HCT116 (cell line): Measurements from ENCODE around the gene DKK2. TPM values are rescaled to one million over a fixed set of nuclear protein-coding genes. Genes with fewer than 3 reads are reported as not detected.

Experiments
- ATAC-seq: fragments of 200-7000 bp; cut with Tn5 transposase; 2 replicates; pipeline ENCODE4 v1.9.1; 2020; ENCODE audit warnings: mild to moderate bottlenecking, moderate library complexity
- BruUV-seq: library from RNA; stranded (reverse); fragments of 400-500 nt; replicated peaks from 2 replicates; lab custom pipeline; 2021; lab: Mats Ljungman, UMichigan
- CTCF ChIA-PET: fragments of 300-600 bp; sonication (Branson Sonifier 250); formaldehyde crosslinking; loops from one replicate; lab custom pipeline; 2021; ENCODE audit warnings: antibody characterized with exemption; lab: Charles Lee
- POLR2A ChIA-PET: fragments of 300-600, 350-600 bp; sonication (Branson Sonifier 250); formaldehyde crosslinking; loops from one replicate; lab custom pipeline; 2021; ENCODE audit warnings: antibody characterized with exemption; lab: Charles Lee
- RAD21 ChIA-PET, 2 experiments: fragments of 300-600 bp; sonication (Branson Sonifier 250); formaldehyde crosslinking; loops; one replicate each; lab custom pipeline; 2023; ENCODE audit warnings: low total read pairs in 2 of 2; ENCODE audit not compliant: uncharacterized antibody in 2 of 2, unreplicated experiment in 2 of 2, low non-redundant PET in 1 of 2; lab: Charles Lee
- DNase-seq: peaks from one replicate; pipeline ENCODE4 v3.0.0-alpha.2; 2010; ENCODE audit warnings: low read depth, low spot score
- H2AFZ ChIP-seq: fragments of 200-600 bp; shearing (Covaris generic), sonication (generic); 2 replicates; pipeline ENCODE4 v1.6.1; 2017; ENCODE audit warnings: low read depth, mixed run types, mixed read lengths, antibody characterized with exemption, low read length; ENCODE audit not compliant: poor library complexity, severe bottlenecking
- H3K27ac ChIP-seq: 2 replicates; pipeline ENCODE4 v1.5.1; 2012; ENCODE audit warnings: low read depth, low read length
- H3K27me3 ChIP-seq: fragments of 200-600 bp; sonication (generic); 2 replicates; pipeline ENCODE4 v1.6.1; 2016; ENCODE audit warnings: mixed run types, low read length, mixed read lengths; ENCODE audit not compliant: insufficient read depth
- H3K36me3 ChIP-seq, 2 experiments: fragments of 200-500 bp in 1 of 2; fragments of 200-600 bp in 1 of 2; sonication (Bioruptor generic) in 1 of 2; sonication (generic) in 1 of 2; 2 replicates each; pipeline versions ENCODE4 v1.5.1 to v1.6.1; 2014 to 2016; ENCODE audit warnings: low read length in 2 of 2, inconsistent platforms in 1 of 2, mixed read lengths in 1 of 2, mixed run types in 1 of 2; ENCODE audit not compliant: insufficient read depth in 2 of 2, control insufficient read depth in 1 of 2
- H3K4me1 ChIP-seq, 2 experiments: fragments of 200-600 bp in 1 of 2; sonication (generic) in 1 of 2; 2 replicates each; pipeline versions ENCODE4 v1.5.1 to v1.6.1; 2012 to 2017; ENCODE audit warnings: low read length in 2 of 2, inconsistent platforms in 1 of 2, mild to moderate bottlenecking in 1 of 2, mixed read lengths in 1 of 2, mixed run types in 1 of 2, moderate library complexity in 1 of 2; ENCODE audit not compliant: insufficient read depth in 2 of 2, control insufficient read depth in 1 of 2
- H3K4me2 ChIP-seq: fragments of 200-600 bp; sonication (generic); 2 replicates; pipeline ENCODE4 v1.6.1; 2017; ENCODE audit warnings: mixed run types, low read length, mixed read lengths
- H3K4me3 ChIP-seq, 2 experiments: fragments of 200-600 bp in 1 of 2; sonication (generic) in 1 of 2; replicated peaks in 1 of 2; 2 replicates each; pipeline ENCODE4 v1.5.1; 2011 to 2016; ENCODE audit warnings: low read length in 2 of 2, control low read depth in 1 of 2, low read depth in 1 of 2, mild to moderate bottlenecking in 1 of 2, mixed read lengths in 1 of 2, mixed run types in 1 of 2
- H3K79me2 ChIP-seq: fragments of 200-600 bp; sonication (generic); 2 replicates; pipeline ENCODE4 v1.6.1; 2017; ENCODE audit warnings: mild to moderate bottlenecking, mixed run types, low read length, moderate library complexity, mixed read lengths; ENCODE audit not compliant: insufficient read depth
- H3K9ac ChIP-seq: fragments of 200-600 bp; sonication (generic); 2 replicates; pipeline ENCODE4 v1.6.1; 2016; ENCODE audit warnings: low read length, mixed read lengths
- H3K9me2 ChIP-seq: fragments of 200-600 bp; sonication (generic), shearing (Covaris generic); 2 replicates; pipeline ENCODE4 v1.6.1; 2017; ENCODE audit warnings: mixed run types, mild to moderate bottlenecking, moderate library complexity; ENCODE audit not compliant: insufficient read depth
- H3K9me3 ChIP-seq, 2 experiments: fragments of 200-500 bp in 1 of 2; fragments of 200-600 bp in 1 of 2; sonication (Bioruptor generic) in 1 of 2; sonication (generic) in 1 of 2; 2 replicates each; pipeline ENCODE4 v1.6.1; 2014 to 2017; ENCODE audit warnings: low read length in 2 of 2, mixed read lengths in 2 of 2, inconsistent platforms in 1 of 2, low read depth in 1 of 2, mild to moderate bottlenecking in 1 of 2, mixed run types in 1 of 2, moderate library complexity in 1 of 2; ENCODE audit not compliant: control insufficient read depth in 1 of 2, insufficient read depth in 1 of 2
- H4K20me1 ChIP-seq: fragments of 200-600 bp; sonication (generic), shearing (Covaris generic); 2 replicates; pipeline ENCODE4 v1.6.1; 2017; ENCODE audit warnings: mixed run types, mild to moderate bottlenecking, moderate library complexity; ENCODE audit not compliant: insufficient read depth
- CBX3 ChIP-seq: IDR thresholded peaks from 2 replicates; pipeline ENCODE4 v1.6.1; 2012; ENCODE audit warnings: low read depth
- CEBPB ChIP-seq: IDR thresholded peaks from 2 replicates; pipeline ENCODE4 v1.6.1; 2012; ENCODE audit warnings: low read depth
- EGR1 ChIP-seq: IDR thresholded peaks from 2 replicates; pipeline ENCODE4 v1.6.1; 2012; ENCODE audit warnings: low read depth
- ELF1 ChIP-seq: IDR thresholded peaks from 2 replicates; pipeline ENCODE4 v1.6.1; 2012; ENCODE audit warnings: low read depth, borderline replicate concordance
- EZH2 ChIP-seq: fragments of 200-600 bp; sonication (generic); IDR thresholded peaks from 2 replicates; pipeline ENCODE4 v1.6.1; 2017; ENCODE audit warnings: antibody characterized with exemption, mixed run types
- EZH2phosphoT487 ChIP-seq: fragments of 200-600 bp; IDR thresholded peaks from 2 replicates; pipeline ENCODE4 v1.6.1; 2018; ENCODE audit warnings: antibody characterized with exemption, borderline replicate concordance
- FOSL1 ChIP-seq: IDR thresholded peaks from 2 replicates; pipeline ENCODE4 v1.6.1; 2012; ENCODE audit warnings: low read depth
- JUND ChIP-seq: IDR thresholded peaks from 2 replicates; pipeline ENCODE4 v1.6.1; 2012
- POLR2A ChIP-seq: IDR thresholded peaks from 2 replicates; pipeline ENCODE4 v1.7.0; 2011; ENCODE audit warnings: borderline replicate concordance; ENCODE audit not compliant: insufficient read depth, insufficient read length; ENCODE audit errors: extremely low read depth
- POLR2AphosphoS5 ChIP-seq: IDR thresholded peaks from 2 replicates; pipeline ENCODE4 v1.6.1; 2011; ENCODE audit warnings: mild to moderate bottlenecking, low read depth, low read length, moderate library complexity
- SIN3A ChIP-seq: IDR thresholded peaks from 2 replicates; pipeline ENCODE4 v1.6.1; 2012; ENCODE audit warnings: low read depth
- SP1 ChIP-seq: IDR thresholded peaks from 2 replicates; pipeline ENCODE4 v1.6.1; 2012; ENCODE audit warnings: low read depth
- SRF ChIP-seq: IDR thresholded peaks from 2 replicates; pipeline ENCODE4 v1.6.1; 2012; ENCODE audit warnings: low read depth
- TCF7L2 ChIP-seq: IDR thresholded peaks from 2 replicates; pipeline ENCODE4 v1.7.0; 2011; ENCODE audit warnings: borderline replicate concordance, inconsistent platforms; ENCODE audit not compliant: insufficient read depth, insufficient read length; ENCODE audit errors: extremely low read depth
- ZFX ChIP-seq: fragments of 450-650 bp; IDR thresholded peaks from 2 replicates; pipeline ENCODE4 v1.6.1; 2017
- intact Hi-C: fragments of 100-400 bp; cut with micrococcal nuclease; formaldehyde crosslinking; loops from 2 replicates; pipeline ENCODE4 v1.10.0; 2022
- total RNA-seq: library from RNA; stranded (reverse); gene quantifications from one replicate; pipeline ENCODE4 v1.2.1, GENCODE V29; 2021; ENCODE audit not compliant: unreplicated experiment
- TF ChIP-seq, protein P1 (sequence below): IDR thresholded peaks from 2 replicates; pipeline ENCODE4 v1.6.1; 2012; ENCODE audit warnings: low read depth
- TF ChIP-seq, protein P2 (sequence below), 3 experiments: fragments of 200-600 bp in 1 of 3; sonication (generic) in 1 of 3; IDR thresholded peaks in 2 of 3; conservative IDR thresholded peaks in 1 of 3; 2 replicates each; pipeline ENCODE4 v1.5.1; 2012 to 2017; ENCODE audit warnings: low read depth in 2 of 3, low read length in 2 of 3, antibody characterized with exemption in 1 of 3, borderline replicate concordance in 1 of 3, control low read depth in 1 of 3, mild to moderate bottlenecking in 1 of 3, mixed read lengths in 1 of 3, mixed run types in 1 of 3, moderate library complexity in 1 of 3; ENCODE audit not compliant: insufficient read depth in 1 of 3
- TF ChIP-seq, protein P3 (sequence below): IDR thresholded peaks from 2 replicates; pipeline ENCODE4 v1.6.1; 2012
- TF ChIP-seq, protein P4 (sequence below): IDR thresholded peaks from 2 replicates; pipeline ENCODE4 v1.6.1; 2012

Gene DKK2
- total RNA-seq, 1 experiment from 2014 or later = not detected

DNA sequence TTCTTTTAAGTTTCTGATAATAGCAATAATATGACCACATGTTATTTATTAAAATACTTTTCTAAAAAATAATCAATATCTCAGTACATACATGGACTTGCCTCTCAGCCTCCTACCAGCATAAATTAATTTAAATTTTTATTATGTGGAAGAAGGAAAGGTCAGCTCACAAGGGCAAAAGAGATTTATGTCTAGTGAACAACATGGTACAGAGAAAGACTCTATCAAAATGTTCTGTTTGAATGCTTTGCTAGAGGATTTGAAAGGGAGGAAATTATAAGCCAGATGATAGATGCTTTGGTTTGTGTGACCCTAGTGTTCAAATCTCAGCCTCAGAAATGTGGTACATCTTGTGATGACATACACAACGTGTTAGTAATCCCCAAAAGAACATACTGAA, 94.3 kb downstream of the DKK2 start (continued):
- TF ChIP-seq, protein P1, sequence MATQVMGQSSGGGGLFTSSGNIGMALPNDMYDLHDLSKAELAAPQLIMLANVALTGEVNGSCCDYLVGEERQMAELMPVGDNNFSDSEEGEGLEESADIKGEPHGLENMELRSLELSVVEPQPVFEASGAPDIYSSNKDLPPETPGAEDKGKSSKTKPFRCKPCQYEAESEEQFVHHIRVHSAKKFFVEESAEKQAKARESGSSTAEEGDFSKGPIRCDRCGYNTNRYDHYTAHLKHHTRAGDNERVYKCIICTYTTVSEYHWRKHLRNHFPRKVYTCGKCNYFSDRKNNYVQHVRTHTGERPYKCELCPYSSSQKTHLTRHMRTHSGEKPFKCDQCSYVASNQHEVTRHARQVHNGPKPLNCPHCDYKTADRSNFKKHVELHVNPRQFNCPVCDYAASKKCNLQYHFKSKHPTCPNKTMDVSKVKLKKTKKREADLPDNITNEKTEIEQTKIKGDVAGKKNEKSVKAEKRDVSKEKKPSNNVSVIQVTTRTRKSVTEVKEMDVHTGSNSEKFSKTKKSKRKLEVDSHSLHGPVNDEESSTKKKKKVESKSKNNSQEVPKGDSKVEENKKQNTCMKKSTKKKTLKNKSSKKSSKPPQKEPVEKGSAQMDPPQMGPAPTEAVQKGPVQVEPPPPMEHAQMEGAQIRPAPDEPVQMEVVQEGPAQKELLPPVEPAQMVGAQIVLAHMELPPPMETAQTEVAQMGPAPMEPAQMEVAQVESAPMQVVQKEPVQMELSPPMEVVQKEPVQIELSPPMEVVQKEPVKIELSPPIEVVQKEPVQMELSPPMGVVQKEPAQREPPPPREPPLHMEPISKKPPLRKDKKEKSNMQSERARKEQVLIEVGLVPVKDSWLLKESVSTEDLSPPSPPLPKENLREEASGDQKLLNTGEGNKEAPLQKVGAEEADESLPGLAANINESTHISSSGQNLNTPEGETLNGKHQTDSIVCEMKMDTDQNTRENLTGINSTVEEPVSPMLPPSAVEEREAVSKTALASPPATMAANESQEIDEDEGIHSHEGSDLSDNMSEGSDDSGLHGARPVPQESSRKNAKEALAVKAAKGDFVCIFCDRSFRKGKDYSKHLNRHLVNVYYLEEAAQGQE = no peak
- TF ChIP-seq EGR1 (no peak), SIN3A (no peak), FOSL1 (no peak)

DNA sequence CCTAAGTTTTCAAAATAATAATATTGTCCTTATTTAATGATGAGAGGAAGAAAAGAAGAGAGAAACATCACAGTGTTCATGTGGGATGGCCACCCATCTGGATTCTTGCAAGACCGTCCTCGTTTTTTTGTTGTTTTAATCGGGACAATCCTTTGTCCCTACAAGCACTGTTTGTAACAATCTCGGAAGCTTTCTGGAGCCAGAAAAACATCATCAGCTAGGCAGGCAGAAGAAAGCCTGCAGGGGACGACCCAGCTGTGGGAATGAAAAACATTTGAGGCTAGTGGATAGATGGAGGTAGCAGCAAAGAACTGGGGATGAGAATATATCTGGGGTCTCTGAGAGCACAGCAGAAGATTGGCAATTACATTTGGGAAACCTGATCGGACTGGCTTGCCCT, 105.6 kb downstream of the DKK2 start:
- Histone ChIP-seq H3K9ac (no peak overlapping the region), H3K36me3 (no peaks in the 10 kb centered on the region), H3K9me3 (no peaks in the 10 kb centered on the region), H4K20me1 (no peaks in the 10 kb centered on the region), H3K9me2 (no peaks in the 10 kb centered on the region), H3K27me3 (no peaks in the 10 kb centered on the region), H3K79me2 (no peaks in the 10 kb centered on the region), H3K27ac (no peak overlapping the region), H2AFZ (no peak overlapping the region), H3K4me2 (no peak overlapping the region), H3K4me3 (no peak overlapping the region), H3K4me1 (no peaks in the 10 kb centered on the region)
- ChIA-PET CTCF (no interaction called here), POLR2A (no interaction called here), RAD21 (no interaction called here)
- ATAC-seq (no peak), DNase-seq (no peak)
- intact Hi-C loops = no loop called here
- BruUV-seq = no TSS peak
- TF ChIP-seq ELF1 (no peak), SIN3A (no peak), SRF (no peak), POLR2AphosphoS5 (no peak), FOSL1 (no peak), EZH2phosphoT487 (no peak), SP1 (no peak), CBX3 (no peak), POLR2A (no peak), EZH2 (no peak), TCF7L2 (no peak), ZFX (no peak), JUND (no peak), CEBPB (no peak)
- TF ChIP-seq, protein P2, sequence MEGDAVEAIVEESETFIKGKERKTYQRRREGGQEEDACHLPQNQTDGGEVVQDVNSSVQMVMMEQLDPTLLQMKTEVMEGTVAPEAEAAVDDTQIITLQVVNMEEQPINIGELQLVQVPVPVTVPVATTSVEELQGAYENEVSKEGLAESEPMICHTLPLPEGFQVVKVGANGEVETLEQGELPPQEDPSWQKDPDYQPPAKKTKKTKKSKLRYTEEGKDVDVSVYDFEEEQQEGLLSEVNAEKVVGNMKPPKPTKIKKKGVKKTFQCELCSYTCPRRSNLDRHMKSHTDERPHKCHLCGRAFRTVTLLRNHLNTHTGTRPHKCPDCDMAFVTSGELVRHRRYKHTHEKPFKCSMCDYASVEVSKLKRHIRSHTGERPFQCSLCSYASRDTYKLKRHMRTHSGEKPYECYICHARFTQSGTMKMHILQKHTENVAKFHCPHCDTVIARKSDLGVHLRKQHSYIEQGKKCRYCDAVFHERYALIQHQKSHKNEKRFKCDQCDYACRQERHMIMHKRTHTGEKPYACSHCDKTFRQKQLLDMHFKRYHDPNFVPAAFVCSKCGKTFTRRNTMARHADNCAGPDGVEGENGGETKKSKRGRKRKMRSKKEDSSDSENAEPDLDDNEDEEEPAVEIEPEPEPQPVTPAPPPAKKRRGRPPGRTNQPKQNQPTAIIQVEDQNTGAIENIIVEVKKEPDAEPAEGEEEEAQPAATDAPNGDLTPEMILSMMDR (IDR thresholded peaks at IDR 0.05 in 2 of 3, conservative IDR thresholded peaks at IDR 0.05 in 1 of 3; ENCODE audit: borderline replicate concordance in 1 of 3, insufficient read depth in 1 of 3, low read depth in 2 of 3, low read length in 2 of 3) = no peak
- TF ChIP-seq, protein P1 = no peak
- TF ChIP-seq, protein P3, sequence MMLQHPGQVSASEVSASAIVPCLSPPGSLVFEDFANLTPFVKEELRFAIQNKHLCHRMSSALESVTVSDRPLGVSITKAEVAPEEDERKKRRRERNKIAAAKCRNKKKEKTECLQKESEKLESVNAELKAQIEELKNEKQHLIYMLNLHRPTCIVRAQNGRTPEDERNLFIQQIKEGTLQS = no peak
- TF ChIP-seq, protein P4, sequence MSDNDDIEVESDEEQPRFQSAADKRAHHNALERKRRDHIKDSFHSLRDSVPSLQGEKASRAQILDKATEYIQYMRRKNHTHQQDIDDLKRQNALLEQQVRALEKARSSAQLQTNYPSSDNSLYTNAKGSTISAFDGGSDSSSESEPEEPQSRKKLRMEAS = no peak
